Measurements from ENCODE around the gene HLA-DMA.

GRCh38 chr6:32936239-32937152, 16.4 kb downstream of the HLA-DMA start:
- TF ChIP-seq POLR2A (IDR thresholded peaks at IDR 0.05) (no peak), CTCF (IDR thresholded peaks at IDR 0.05) (no peak), EP300 (IDR thresholded peaks at IDR 0.05) (no peak)
